ENCODE data around the gene GAB1. TPM values are rescaled to one million over a fixed set of nuclear protein-coding genes. Genes with fewer than 3 reads are reported as not detected.

Gene GAB1
- total RNA-seq, 1 experiment from 2014 or later: 3.8 TPM

DNA sequence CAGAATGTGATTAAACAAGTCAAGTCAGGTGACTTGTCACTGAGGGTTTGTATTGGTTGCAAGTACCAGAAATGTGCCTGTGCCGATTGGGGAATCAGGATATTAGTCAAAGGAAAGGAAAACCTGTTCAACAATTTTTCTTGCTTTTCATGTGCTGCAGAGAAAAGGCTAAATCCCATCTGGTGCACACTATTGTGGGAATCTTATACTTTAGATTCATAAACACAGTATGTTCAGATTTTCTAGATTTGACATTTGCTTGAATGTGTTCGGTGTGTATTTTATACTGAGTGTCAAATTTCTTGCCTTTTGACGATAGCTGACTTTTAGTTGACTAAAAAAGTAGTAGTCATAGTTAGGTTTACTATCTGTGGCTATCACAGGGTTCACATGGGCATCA, 37.6 kb downstream of the GAB1 start:
- H4K20me1 ChIP-seq (ENCODE audit: insufficient read depth): no peaks in the 10 kb centered on the region
- H3K4me2 ChIP-seq (ENCODE audit: low read length): no peak overlapping the region
- DNase-seq (ENCODE audit: low read depth, low spot score) (no peak), ATAC-seq (no peak)
- H3K9ac ChIP-seq (ENCODE audit: low read length): no peak overlapping the region
- no peak overlapping the region for H2AFZ ChIP-seq (ENCODE audit: low read depth, low read length, poor library complexity, severe bottlenecking)
- ChIA-PET POLR2A (no interaction called here), RAD21 (ENCODE audit: low non-redundant PET in 1 of 2, low total read pairs in 2 of 2, uncharacterized antibody in 2 of 2, unreplicated experiment in 2 of 2) (no interaction called here), CTCF (no interaction called here)
- TF ChIP-seq EZH2phosphoT487 (IDR thresholded peaks at IDR 0.05; ENCODE audit: borderline replicate concordance): no peak
- TF ChIP-seq SIN3A (IDR thresholded peaks at IDR 0.05; ENCODE audit: low read depth): no peak
- no peak for TF ChIP-seq YY1 (IDR thresholded peaks at IDR 0.05; ENCODE audit: extremely low read depth, insufficient replicate concordance, low read depth, low read length)
- no peak for TF ChIP-seq ELF1 (IDR thresholded peaks at IDR 0.05; ENCODE audit: borderline replicate concordance, low read depth)
- TF ChIP-seq, protein P1, sequence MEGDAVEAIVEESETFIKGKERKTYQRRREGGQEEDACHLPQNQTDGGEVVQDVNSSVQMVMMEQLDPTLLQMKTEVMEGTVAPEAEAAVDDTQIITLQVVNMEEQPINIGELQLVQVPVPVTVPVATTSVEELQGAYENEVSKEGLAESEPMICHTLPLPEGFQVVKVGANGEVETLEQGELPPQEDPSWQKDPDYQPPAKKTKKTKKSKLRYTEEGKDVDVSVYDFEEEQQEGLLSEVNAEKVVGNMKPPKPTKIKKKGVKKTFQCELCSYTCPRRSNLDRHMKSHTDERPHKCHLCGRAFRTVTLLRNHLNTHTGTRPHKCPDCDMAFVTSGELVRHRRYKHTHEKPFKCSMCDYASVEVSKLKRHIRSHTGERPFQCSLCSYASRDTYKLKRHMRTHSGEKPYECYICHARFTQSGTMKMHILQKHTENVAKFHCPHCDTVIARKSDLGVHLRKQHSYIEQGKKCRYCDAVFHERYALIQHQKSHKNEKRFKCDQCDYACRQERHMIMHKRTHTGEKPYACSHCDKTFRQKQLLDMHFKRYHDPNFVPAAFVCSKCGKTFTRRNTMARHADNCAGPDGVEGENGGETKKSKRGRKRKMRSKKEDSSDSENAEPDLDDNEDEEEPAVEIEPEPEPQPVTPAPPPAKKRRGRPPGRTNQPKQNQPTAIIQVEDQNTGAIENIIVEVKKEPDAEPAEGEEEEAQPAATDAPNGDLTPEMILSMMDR (IDR thresholded peaks at IDR 0.05 in 2 of 3, conservative IDR thresholded peaks at IDR 0.05 in 1 of 3; ENCODE audit: borderline replicate concordance in 1 of 3, insufficient read depth in 1 of 3, low read depth in 2 of 3, low read length in 2 of 3): no peak
- TF ChIP-seq, protein P2, sequence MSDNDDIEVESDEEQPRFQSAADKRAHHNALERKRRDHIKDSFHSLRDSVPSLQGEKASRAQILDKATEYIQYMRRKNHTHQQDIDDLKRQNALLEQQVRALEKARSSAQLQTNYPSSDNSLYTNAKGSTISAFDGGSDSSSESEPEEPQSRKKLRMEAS (IDR thresholded peaks at IDR 0.05): no peak
- no peak for TF ChIP-seq POLR2AphosphoS5 (IDR thresholded peaks at IDR 0.05; ENCODE audit: low read depth, low read length)
- TF ChIP-seq JUND (IDR thresholded peaks at IDR 0.05): no peak
- TF ChIP-seq RAD21 (IDR thresholded peaks at IDR 0.05; ENCODE audit: low read depth): no peak
- no peak for TF ChIP-seq SRF (IDR thresholded peaks at IDR 0.05; ENCODE audit: low read depth)
- TF ChIP-seq EZH2 (IDR thresholded peaks at IDR 0.05): no peak
- no peak for TF ChIP-seq CBX3 (IDR thresholded peaks at IDR 0.05; ENCODE audit: low read depth)
- TF ChIP-seq, protein P3, sequence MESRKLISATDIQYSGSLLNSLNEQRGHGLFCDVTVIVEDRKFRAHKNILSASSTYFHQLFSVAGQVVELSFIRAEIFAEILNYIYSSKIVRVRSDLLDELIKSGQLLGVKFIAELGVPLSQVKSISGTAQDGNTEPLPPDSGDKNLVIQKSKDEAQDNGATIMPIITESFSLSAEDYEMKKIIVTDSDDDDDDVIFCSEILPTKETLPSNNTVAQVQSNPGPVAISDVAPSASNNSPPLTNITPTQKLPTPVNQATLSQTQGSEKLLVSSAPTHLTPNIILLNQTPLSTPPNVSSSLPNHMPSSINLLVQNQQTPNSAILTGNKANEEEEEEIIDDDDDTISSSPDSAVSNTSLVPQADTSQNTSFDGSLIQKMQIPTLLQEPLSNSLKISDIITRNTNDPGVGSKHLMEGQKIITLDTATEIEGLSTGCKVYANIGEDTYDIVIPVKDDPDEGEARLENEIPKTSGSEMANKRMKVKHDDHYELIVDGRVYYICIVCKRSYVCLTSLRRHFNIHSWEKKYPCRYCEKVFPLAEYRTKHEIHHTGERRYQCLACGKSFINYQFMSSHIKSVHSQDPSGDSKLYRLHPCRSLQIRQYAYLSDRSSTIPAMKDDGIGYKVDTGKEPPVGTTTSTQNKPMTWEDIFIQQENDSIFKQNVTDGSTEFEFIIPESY (IDR thresholded peaks at IDR 0.05; ENCODE audit: extremely low read depth, insufficient replicate concordance, low read length): no peak
- TF ChIP-seq TCF7L2 (IDR thresholded peaks at IDR 0.05; ENCODE audit: borderline replicate concordance, extremely low read depth, insufficient read depth, insufficient read length): no peak
- TF ChIP-seq, protein P4, sequence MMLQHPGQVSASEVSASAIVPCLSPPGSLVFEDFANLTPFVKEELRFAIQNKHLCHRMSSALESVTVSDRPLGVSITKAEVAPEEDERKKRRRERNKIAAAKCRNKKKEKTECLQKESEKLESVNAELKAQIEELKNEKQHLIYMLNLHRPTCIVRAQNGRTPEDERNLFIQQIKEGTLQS (IDR thresholded peaks at IDR 0.05): no peak
- TF ChIP-seq SP1 (IDR thresholded peaks at IDR 0.05; ENCODE audit: low read depth): no peak
- TF ChIP-seq, protein P5, sequence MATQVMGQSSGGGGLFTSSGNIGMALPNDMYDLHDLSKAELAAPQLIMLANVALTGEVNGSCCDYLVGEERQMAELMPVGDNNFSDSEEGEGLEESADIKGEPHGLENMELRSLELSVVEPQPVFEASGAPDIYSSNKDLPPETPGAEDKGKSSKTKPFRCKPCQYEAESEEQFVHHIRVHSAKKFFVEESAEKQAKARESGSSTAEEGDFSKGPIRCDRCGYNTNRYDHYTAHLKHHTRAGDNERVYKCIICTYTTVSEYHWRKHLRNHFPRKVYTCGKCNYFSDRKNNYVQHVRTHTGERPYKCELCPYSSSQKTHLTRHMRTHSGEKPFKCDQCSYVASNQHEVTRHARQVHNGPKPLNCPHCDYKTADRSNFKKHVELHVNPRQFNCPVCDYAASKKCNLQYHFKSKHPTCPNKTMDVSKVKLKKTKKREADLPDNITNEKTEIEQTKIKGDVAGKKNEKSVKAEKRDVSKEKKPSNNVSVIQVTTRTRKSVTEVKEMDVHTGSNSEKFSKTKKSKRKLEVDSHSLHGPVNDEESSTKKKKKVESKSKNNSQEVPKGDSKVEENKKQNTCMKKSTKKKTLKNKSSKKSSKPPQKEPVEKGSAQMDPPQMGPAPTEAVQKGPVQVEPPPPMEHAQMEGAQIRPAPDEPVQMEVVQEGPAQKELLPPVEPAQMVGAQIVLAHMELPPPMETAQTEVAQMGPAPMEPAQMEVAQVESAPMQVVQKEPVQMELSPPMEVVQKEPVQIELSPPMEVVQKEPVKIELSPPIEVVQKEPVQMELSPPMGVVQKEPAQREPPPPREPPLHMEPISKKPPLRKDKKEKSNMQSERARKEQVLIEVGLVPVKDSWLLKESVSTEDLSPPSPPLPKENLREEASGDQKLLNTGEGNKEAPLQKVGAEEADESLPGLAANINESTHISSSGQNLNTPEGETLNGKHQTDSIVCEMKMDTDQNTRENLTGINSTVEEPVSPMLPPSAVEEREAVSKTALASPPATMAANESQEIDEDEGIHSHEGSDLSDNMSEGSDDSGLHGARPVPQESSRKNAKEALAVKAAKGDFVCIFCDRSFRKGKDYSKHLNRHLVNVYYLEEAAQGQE (IDR thresholded peaks at IDR 0.05; ENCODE audit: low read depth): no peak
- TF ChIP-seq ZFX (IDR thresholded peaks at IDR 0.05): no peak
- intact Hi-C loops (cut with micrococcal nuclease): loop anchor here (2.0 kb wide), 1 partner anchor 109 kb away; no protein-coding TSS in a partner anchor
- no peaks in the 10 kb centered on the region for H3K9me3 ChIP-seq (ENCODE audit: control insufficient read depth in 1 of 2, insufficient read depth in 1 of 2, low read depth in 1 of 2, low read length in 2 of 2)
- no peaks in the 10 kb centered on the region for H3K27me3 ChIP-seq (ENCODE audit: insufficient read depth, low read length)
- no peaks in the 10 kb centered on the region for H3K79me2 ChIP-seq (ENCODE audit: insufficient read depth, low read length)
- no peaks in the 10 kb centered on the region for H3K36me3 ChIP-seq (ENCODE audit: control insufficient read depth in 1 of 2, insufficient read depth in 2 of 2, low read length in 2 of 2)
- no peak overlapping the region for H3K27ac ChIP-seq (ENCODE audit: low read depth, low read length)
- H3K4me1 ChIP-seq (ENCODE audit: control insufficient read depth in 1 of 2, insufficient read depth in 2 of 2, low read length in 2 of 2): no peaks in the 10 kb centered on the region
- BruUV-seq (replicated peaks): no TSS peak
- H3K4me3 ChIP-seq (replicated peaks in 1 of 2; ENCODE audit: low read depth in 1 of 2, low read length in 2 of 2): no peak overlapping the region
- no peaks in the 10 kb centered on the region for H3K9me2 ChIP-seq (ENCODE audit: insufficient read depth)

Data from HCT116 (cell line).